Cardiac fibroblast (primary cell): ENCODE results near the gene NT5M.

Source experiments
- DNase-seq, 2 donors: peaks; one replicate each; pipeline versions ENCODE4 v3.0.0 to v3.0.0-alpha.2; 2010; ENCODE audit warnings: low read depth in 2 of 2
- H3K4me3 ChIP-seq, 2 donors: replicated peaks in 1 of 2; 1 replicate in 1 of 2; 2 replicates in 1 of 2; pipeline ENCODE4 v1.5.1; 2011; ENCODE audit warnings: low read depth in 2 of 2, low read length in 2 of 2, mild to moderate bottlenecking in 2 of 2, moderate library complexity in 1 of 2
- TF ChIP-seq, protein P1 (sequence below): IDR thresholded peaks from one replicate; pipeline ENCODE4 v1.5.1; 2011; ENCODE audit warnings: low read depth, mild to moderate bottlenecking, low read length, inconsistent platforms

NT5M gene

DNA sequence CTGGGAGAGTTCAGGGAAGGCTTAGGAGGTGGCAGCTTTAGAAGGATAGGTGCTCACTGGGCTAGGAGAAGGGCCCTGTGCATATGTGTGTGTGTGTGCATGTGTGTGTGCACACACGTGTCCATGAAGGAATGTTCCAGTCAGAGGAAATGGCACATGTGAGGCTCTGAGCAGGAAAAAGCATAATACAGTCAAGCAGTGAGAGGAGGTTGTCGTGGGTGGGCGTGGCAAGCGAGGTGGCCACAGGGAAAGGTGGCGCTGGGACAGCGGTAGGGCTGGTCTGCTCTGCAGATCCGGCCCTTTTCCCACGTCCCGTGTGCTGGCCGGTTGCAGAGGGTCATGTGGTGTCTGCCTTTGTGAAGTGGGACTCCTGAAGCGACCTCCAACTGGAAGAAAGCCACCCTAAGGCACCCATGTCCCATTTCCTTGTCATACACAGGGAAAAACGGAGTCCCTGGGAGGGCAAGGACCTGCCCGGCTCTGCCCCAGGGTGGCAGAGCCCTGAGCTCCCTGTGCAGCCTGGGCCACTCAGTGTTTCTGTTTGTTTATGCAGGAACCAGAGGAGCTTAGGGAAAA is 40.1 kb downstream of the NT5M start:
- no peak for DNase-seq
- TF ChIP-seq, protein P1, sequence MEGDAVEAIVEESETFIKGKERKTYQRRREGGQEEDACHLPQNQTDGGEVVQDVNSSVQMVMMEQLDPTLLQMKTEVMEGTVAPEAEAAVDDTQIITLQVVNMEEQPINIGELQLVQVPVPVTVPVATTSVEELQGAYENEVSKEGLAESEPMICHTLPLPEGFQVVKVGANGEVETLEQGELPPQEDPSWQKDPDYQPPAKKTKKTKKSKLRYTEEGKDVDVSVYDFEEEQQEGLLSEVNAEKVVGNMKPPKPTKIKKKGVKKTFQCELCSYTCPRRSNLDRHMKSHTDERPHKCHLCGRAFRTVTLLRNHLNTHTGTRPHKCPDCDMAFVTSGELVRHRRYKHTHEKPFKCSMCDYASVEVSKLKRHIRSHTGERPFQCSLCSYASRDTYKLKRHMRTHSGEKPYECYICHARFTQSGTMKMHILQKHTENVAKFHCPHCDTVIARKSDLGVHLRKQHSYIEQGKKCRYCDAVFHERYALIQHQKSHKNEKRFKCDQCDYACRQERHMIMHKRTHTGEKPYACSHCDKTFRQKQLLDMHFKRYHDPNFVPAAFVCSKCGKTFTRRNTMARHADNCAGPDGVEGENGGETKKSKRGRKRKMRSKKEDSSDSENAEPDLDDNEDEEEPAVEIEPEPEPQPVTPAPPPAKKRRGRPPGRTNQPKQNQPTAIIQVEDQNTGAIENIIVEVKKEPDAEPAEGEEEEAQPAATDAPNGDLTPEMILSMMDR: no peak
- H3K4me3 ChIP-seq: no peak overlapping the region

DNA sequence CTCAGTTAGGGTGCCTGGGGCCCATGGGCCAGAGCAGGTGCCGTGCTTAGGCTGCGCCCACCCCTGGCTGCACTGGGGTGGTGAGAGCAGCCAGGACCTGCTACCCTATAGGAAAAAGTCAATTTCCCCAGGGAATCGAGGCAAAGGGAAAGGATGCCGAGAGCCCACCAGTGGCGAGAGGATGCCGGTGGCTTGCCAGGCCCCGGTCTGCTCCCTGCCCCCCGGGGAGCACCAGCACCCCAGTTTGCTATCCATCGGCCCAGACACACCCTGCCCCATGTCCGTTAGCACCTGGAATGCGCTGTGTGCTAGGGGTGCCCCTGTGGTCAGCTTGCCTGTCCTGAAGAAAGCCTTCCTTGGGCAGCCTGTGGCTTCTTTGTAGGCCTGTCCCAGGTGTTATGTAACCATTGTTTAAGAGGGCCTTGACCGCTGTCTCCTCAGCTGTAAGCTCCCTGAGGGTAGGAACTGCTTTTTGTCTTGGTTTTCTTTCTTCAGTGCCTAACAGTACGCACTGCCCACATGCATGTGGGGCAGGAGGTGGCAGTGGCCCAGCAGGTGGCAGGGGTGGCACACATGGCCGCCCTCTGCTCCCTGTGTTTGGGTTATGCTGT is 40.8 kb downstream of the NT5M start:
- DNase-seq: no peak
- no peak overlapping the region for H3K4me3 ChIP-seq
- TF ChIP-seq, protein P1: no peak

GRCh38 chr17:17344507-17345293 is 41.5 kb downstream of the NT5M start:
- no peak for DNase-seq
- TF ChIP-seq, protein P1: no peak
- H3K4me3 ChIP-seq: no peak overlapping the region

- TF ChIP-seq, protein P1: no peak
- DNase-seq: no peak
- no peak overlapping the region for H3K4me3 ChIP-seq
Observed at GRCh38 chr17:17345294-17345597, 42.1 kb downstream of the NT5M start.

- no peak overlapping the region for H3K4me3 ChIP-seq
- DNase-seq: no peak
- TF ChIP-seq, protein P1: no peak
Observed at GRCh38 chr17:17345686-17346427, 42.7 kb downstream of the NT5M start.

DNA sequence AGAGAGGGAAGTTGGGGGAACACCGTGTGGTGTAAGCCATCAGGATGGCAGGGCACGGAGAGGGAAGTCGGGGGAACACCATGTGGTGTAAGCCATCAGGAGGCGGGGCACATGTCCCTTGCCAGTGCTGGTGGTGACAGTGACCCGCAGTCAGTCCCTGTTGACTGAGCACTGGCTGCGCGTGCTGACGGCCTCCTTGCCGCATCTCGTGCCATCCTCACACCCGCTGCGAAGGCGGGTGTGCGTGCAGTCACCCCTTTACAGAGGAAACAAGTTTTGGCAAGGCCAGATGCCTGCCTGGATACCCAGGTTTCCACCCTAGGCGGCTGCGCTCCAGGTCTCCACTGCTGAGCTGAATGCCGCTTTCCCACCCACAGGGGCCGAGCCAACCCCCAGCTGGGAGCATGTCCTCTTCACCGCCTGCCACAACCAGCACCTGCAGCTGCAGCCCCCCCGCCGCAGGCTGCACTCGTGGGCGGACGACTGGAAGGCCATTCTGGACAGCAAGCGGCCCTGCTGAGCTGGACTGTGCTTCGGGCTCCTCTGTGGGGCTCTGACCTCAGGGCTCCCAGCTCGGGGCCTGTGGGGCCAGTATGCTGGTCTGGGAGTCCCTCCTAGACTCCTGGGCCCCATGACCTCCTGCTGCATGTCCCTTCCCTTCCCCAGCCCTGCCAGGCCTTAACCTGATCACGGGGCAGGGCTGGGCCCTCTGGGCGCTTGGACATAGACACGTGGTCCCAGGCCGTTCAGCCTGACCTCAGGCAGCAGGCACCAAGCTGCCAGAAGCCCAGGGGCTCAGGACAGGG is 43.5 kb downstream of the NT5M start:
- DNase-seq: no peak
- TF ChIP-seq, protein P1: no peak
- no peak overlapping the region for H3K4me3 ChIP-seq
